ENCODE data around the gene TMEM255A.

TMEM255A gene

GRCh38 chrX:120334603-120335002 is 23.3 kb upstream of the TMEM255A start:
- H3K27me3 ChIP-seq (ENCODE audit: insufficient read depth, low read length) = no peaks in the 10 kb centered on the region
- H3K27ac ChIP-seq (ENCODE audit: low read depth, low read length) = no peak overlapping the region
- H2AFZ ChIP-seq (ENCODE audit: insufficient read depth, low read length, poor library complexity) = no peak overlapping the region
- no peaks in the 10 kb centered on the region for H3K79me2 ChIP-seq (ENCODE audit: control insufficient read depth, insufficient read depth, low read length, poor library complexity)
- H3K9ac ChIP-seq (ENCODE audit: low read length) = no peak overlapping the region
- no CpG with 5 or more reads among the region's 1 CpG for WGBS (ENCODE audit: extremely low coverage, insufficient coverage, insufficient read length)
- H4K91ac ChIP-seq (ENCODE audit: low read depth, low read length) = no peak overlapping the region
- H3K9me3 ChIP-seq (ENCODE audit: insufficient read depth, low read depth, low read length) = no peaks in the 10 kb centered on the region
- H3K23ac ChIP-seq (ENCODE audit: low read length) = no peak overlapping the region
- no peak overlapping the region for H2BK120ac ChIP-seq (ENCODE audit: insufficient read depth, low read length, poor library complexity)
- no peak overlapping the region for H3K14ac ChIP-seq (ENCODE audit: low read length)
- H3K4me2 ChIP-seq (ENCODE audit: low read length) = no peak overlapping the region
- H3K4me3 ChIP-seq (ENCODE audit: low read depth, low read length) = no peak overlapping the region
- H2BK12ac ChIP-seq (ENCODE audit: low read length) = no peak overlapping the region
- no peak overlapping the region for H2BK5ac ChIP-seq (ENCODE audit: low read depth, low read length, poor library complexity)
- H4K8ac ChIP-seq (ENCODE audit: low read depth, low read length) = no peak overlapping the region
- H4K12ac ChIP-seq (ENCODE audit: low read depth, low read length) = no peak overlapping the region
- no peak overlapping the region for H3K4ac ChIP-seq (ENCODE audit: low read depth, low read length)
- H2AK5ac ChIP-seq (ENCODE audit: low read length) = no peak overlapping the region
- no peaks in the 10 kb centered on the region for H3K36me3 ChIP-seq (ENCODE audit: control insufficient read depth in 1 of 2, insufficient read depth in 2 of 2, low read length in 2 of 2)
- no peak overlapping the region for H3K18ac ChIP-seq (ENCODE audit: low read length)
- H3K4me1 ChIP-seq (ENCODE audit: control insufficient read depth in 1 of 2, insufficient read depth in 2 of 2, low read length in 2 of 2) = no peaks in the 10 kb centered on the region
- DNase-seq = no peak
- no peaks in the 10 kb centered on the region for H3K79me1 ChIP-seq (ENCODE audit: low read length)

- Histone ChIP-seq H3K27me3 (ENCODE audit: insufficient read depth, low read length) (no peaks in the 10 kb centered on the region), H2AK5ac (ENCODE audit: low read length) (no peak overlapping the region)
Observed at GRCh38 chrX:120334151-120334550, 22.9 kb upstream of the TMEM255A start.

DNA sequence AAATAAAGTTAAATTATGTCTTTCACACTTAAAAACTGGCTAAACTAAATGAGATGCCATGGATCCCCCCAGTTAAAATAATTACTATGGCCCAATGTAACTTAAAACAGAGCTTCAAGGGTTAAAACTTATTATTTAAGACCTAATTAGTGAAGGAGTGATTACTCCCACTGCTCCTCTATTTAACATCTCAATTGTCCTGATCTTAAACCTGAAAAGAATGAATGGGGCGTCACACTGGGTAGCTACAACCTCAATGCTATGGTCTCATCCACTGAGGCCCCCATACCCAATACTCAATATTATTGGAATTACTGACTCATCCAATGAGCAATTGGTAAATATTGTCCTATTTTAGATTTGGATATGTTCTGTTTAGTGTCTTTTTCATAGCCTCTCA is 21.1 kb upstream of the TMEM255A start:
- H3K27me3 ChIP-seq (ENCODE audit: insufficient read depth, low read length) = no peaks in the 10 kb centered on the region
- H4K12ac ChIP-seq (ENCODE audit: low read depth, low read length) = no peak overlapping the region
- H2BK5ac ChIP-seq (ENCODE audit: low read depth, low read length, poor library complexity) = no peak overlapping the region
- no CpG with 5 or more reads among the region's 1 CpG for WGBS (ENCODE audit: extremely low coverage, insufficient coverage, insufficient read length)
- no peak overlapping the region for H2AK5ac ChIP-seq (ENCODE audit: low read length)
- H3K4me1 ChIP-seq (ENCODE audit: control insufficient read depth in 1 of 2, insufficient read depth in 2 of 2, low read length in 2 of 2) = no peaks in the 10 kb centered on the region
- no peaks in the 10 kb centered on the region for H3K79me2 ChIP-seq (ENCODE audit: control insufficient read depth, insufficient read depth, low read length, poor library complexity)
- no peak overlapping the region for H3K4me3 ChIP-seq (ENCODE audit: low read depth, low read length)
- H4K8ac ChIP-seq (ENCODE audit: low read depth, low read length) = no peak overlapping the region
- no peak overlapping the region for H2BK120ac ChIP-seq (ENCODE audit: insufficient read depth, low read length, poor library complexity)
- no peaks in the 10 kb centered on the region for H3K79me1 ChIP-seq (ENCODE audit: low read length)
- no peak overlapping the region for H3K14ac ChIP-seq (ENCODE audit: low read length)
- no peak overlapping the region for H3K4me2 ChIP-seq (ENCODE audit: low read length)
- H3K4ac ChIP-seq (ENCODE audit: low read depth, low read length) = no peak overlapping the region
- H3K9ac ChIP-seq (ENCODE audit: low read length) = no peak overlapping the region
- DNase-seq = no peak
- H3K23ac ChIP-seq (ENCODE audit: low read length) = no peak overlapping the region
- H2AFZ ChIP-seq (ENCODE audit: insufficient read depth, low read length, poor library complexity) = no peak overlapping the region
- no peak overlapping the region for H2BK12ac ChIP-seq (ENCODE audit: low read length)
- H3K27ac ChIP-seq (ENCODE audit: low read depth, low read length) = no peak overlapping the region
- H4K91ac ChIP-seq (ENCODE audit: low read depth, low read length) = no peak overlapping the region
- no peaks in the 10 kb centered on the region for H3K36me3 ChIP-seq (ENCODE audit: control insufficient read depth in 1 of 2, insufficient read depth in 2 of 2, low read length in 2 of 2)
- no peaks in the 10 kb centered on the region for H3K9me3 ChIP-seq (ENCODE audit: insufficient read depth, low read depth, low read length)
- H3K18ac ChIP-seq (ENCODE audit: low read length) = no peak overlapping the region

More at GRCh38 chrX:120334151-120334550, 22.9 kb upstream of the TMEM255A start:
- H3K14ac ChIP-seq (ENCODE audit: low read length) = no peak overlapping the region
- no peak overlapping the region for H3K23ac ChIP-seq (ENCODE audit: low read length)
- no peak overlapping the region for H3K9ac ChIP-seq (ENCODE audit: low read length)
- no peak overlapping the region for H4K12ac ChIP-seq (ENCODE audit: low read depth, low read length)
- no CpG with 5 or more reads among the region's 2 CpGs for WGBS (ENCODE audit: extremely low coverage, insufficient coverage, insufficient read length)
- H3K36me3 ChIP-seq (ENCODE audit: control insufficient read depth in 1 of 2, insufficient read depth in 2 of 2, low read length in 2 of 2) = no peaks in the 10 kb centered on the region
- no peak overlapping the region for H2BK5ac ChIP-seq (ENCODE audit: low read depth, low read length, poor library complexity)
- no peak overlapping the region for H4K91ac ChIP-seq (ENCODE audit: low read depth, low read length)
- H2BK12ac ChIP-seq (ENCODE audit: low read length) = no peak overlapping the region
- H3K79me2 ChIP-seq (ENCODE audit: control insufficient read depth, insufficient read depth, low read length, poor library complexity) = no peaks in the 10 kb centered on the region
- H2AFZ ChIP-seq (ENCODE audit: insufficient read depth, low read length, poor library complexity) = no peak overlapping the region
- no peak for DNase-seq
- H3K4me1 ChIP-seq (ENCODE audit: control insufficient read depth in 1 of 2, insufficient read depth in 2 of 2, low read length in 2 of 2) = no peaks in the 10 kb centered on the region
- no peak overlapping the region for H3K27ac ChIP-seq (ENCODE audit: low read depth, low read length)
- H3K4me2 ChIP-seq (ENCODE audit: low read length) = no peak overlapping the region
- no peak overlapping the region for H3K18ac ChIP-seq (ENCODE audit: low read length)
- H2BK120ac ChIP-seq (ENCODE audit: insufficient read depth, low read length, poor library complexity) = no peak overlapping the region
- no peak overlapping the region for H3K4me3 ChIP-seq (ENCODE audit: low read depth, low read length)
- H4K8ac ChIP-seq (ENCODE audit: low read depth, low read length) = no peak overlapping the region
- no peaks in the 10 kb centered on the region for H3K9me3 ChIP-seq (ENCODE audit: insufficient read depth, low read depth, low read length)
- H3K79me1 ChIP-seq (ENCODE audit: low read length) = no peaks in the 10 kb centered on the region
- H3K4ac ChIP-seq (ENCODE audit: low read depth, low read length) = no peak overlapping the region

DNA sequence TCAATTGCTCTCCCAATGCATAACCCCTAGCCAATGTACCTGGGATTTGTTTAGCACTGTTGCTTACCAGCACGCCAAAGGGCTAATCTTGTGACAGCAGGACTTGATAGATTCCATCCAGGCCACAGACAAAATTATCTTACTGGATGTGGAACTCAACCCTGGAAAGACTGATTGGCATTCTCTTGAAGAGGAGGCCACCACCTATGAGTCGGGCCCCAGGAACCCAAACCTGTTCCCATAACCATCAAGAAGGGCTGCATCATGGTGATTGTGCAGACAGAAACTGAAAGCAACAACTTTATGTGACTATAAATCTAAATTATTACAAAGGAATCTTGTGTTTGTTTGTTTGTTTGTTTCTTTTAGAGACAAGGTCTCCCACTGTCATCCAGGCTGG is 19.9 kb upstream of the TMEM255A start:
- no peak overlapping the region for H2AK5ac ChIP-seq (ENCODE audit: low read length)
- H3K4me1 ChIP-seq (ENCODE audit: control insufficient read depth in 1 of 2, insufficient read depth in 2 of 2, low read length in 2 of 2) = no peaks in the 10 kb centered on the region
- no peak overlapping the region for H3K4me3 ChIP-seq (ENCODE audit: low read depth, low read length)
- H4K8ac ChIP-seq (ENCODE audit: low read depth, low read length) = no peak overlapping the region
- no peaks in the 10 kb centered on the region for H3K79me1 ChIP-seq (ENCODE audit: low read length)
- no peak overlapping the region for H2BK120ac ChIP-seq (ENCODE audit: insufficient read depth, low read length, poor library complexity)
- H3K4me2 ChIP-seq (ENCODE audit: low read length) = no peak overlapping the region
- no peak overlapping the region for H2AFZ ChIP-seq (ENCODE audit: insufficient read depth, low read length, poor library complexity)
- no peak overlapping the region for H3K23ac ChIP-seq (ENCODE audit: low read length)
- no peaks in the 10 kb centered on the region for H3K79me2 ChIP-seq (ENCODE audit: control insufficient read depth, insufficient read depth, low read length, poor library complexity)
- no peaks in the 10 kb centered on the region for H3K27me3 ChIP-seq (ENCODE audit: insufficient read depth, low read length)
- no peak overlapping the region for H4K91ac ChIP-seq (ENCODE audit: low read depth, low read length)
- no peak overlapping the region for H3K4ac ChIP-seq (ENCODE audit: low read depth, low read length)
- H3K9ac ChIP-seq (ENCODE audit: low read length) = no peak overlapping the region
- no peaks in the 10 kb centered on the region for H3K9me3 ChIP-seq (ENCODE audit: insufficient read depth, low read depth, low read length)
- H4K12ac ChIP-seq (ENCODE audit: low read depth, low read length) = no peak overlapping the region
- no peak overlapping the region for H2BK5ac ChIP-seq (ENCODE audit: low read depth, low read length, poor library complexity)
- no peaks in the 10 kb centered on the region for H3K36me3 ChIP-seq (ENCODE audit: control insufficient read depth in 1 of 2, insufficient read depth in 2 of 2, low read length in 2 of 2)
- H3K27ac ChIP-seq (ENCODE audit: low read depth, low read length) = no peak overlapping the region
- no peak overlapping the region for H3K14ac ChIP-seq (ENCODE audit: low read length)
- DNase-seq = no peak
- no peak overlapping the region for H3K18ac ChIP-seq (ENCODE audit: low read length)
- H2BK12ac ChIP-seq (ENCODE audit: low read length) = no peak overlapping the region
- WGBS (ENCODE audit: extremely low coverage, insufficient coverage, insufficient read length) = no CpG with 5 or more reads among the region's 2 CpGs
